Stimulated activated naive CD8-positive, alpha-beta T cell treated with anti-CD3 and anti-CD28 coated beads, Interleukin-15, amount 100 ng/mL, for 72 hours (primary cell): ENCODE results near the gene TMC5.
"Not testable (repeated sequence)": the region's sequence is repeated elsewhere in the genome, so short reads cannot be mapped to it uniquely, and the experiment has no call there.

Source experiments
- ATAC-seq: fragments of 150-1000 bp; cut with Tn5 transposase; 2 replicates; pipeline ENCODE4 v1.10.0; 2021; ENCODE audit warnings: mild to moderate bottlenecking, moderate library complexity
- DNase-seq, 2 donors: peaks; one replicate each; pipeline ENCODE4 v3.0.0; 2021 to 2022
- H3K27ac Mint-ChIP-seq, 2 donors: one replicate each; pipeline ENCODE4 v1.8.0; 2022; ENCODE audit warnings: mild to moderate bottlenecking in 2 of 2, mixed read lengths in 2 of 2, moderate library complexity in 2 of 2
- H3K27me3 Mint-ChIP-seq: one replicate; pipeline ENCODE4 v1.8.0; 2022; ENCODE audit warnings: mixed read lengths
- H3K4me1 Mint-ChIP-seq: one replicate; pipeline ENCODE4 v1.8.0; 2022; ENCODE audit warnings: mild to moderate bottlenecking, mixed read lengths
- H3K4me3 Mint-ChIP-seq, 2 donors: one replicate each; pipeline ENCODE4 v1.8.0; 2022; ENCODE audit warnings: mild to moderate bottlenecking in 2 of 2, mixed read lengths in 2 of 2, moderate library complexity in 1 of 2
- H3K9me3 Mint-ChIP-seq, 2 donors: one replicate each; pipeline ENCODE4 v1.8.0; 2022; ENCODE audit warnings: mixed read lengths in 2 of 2

TMC5 gene

GRCh38 chr16:19523559-19524355, 106.1 kb downstream of the TMC5 start, which contains the start of gene CCP110:
CCP110 (plus strand) TSS chr16:19523942; CDS start chr16:19527882, 3,940 bp downstream.
- DNase-seq = peak; percentile 92 to 95
- Mint-ChIP-seq H3K4me1 (peaks cover 41% of the 10 kb centered on the region), H3K9me3 (no peaks in the 10 kb centered on the region), H3K27me3 (no peaks in the 10 kb centered on the region), H3K27ac (peak within 1 kb of the TSS; percentile 89 to 96), H3K4me3 (peak within 1 kb of the TSS; percentile 89 to 99)
- peak; percentile 92 for ATAC-seq

GRCh38 chr16:19524356-19524615, 106.6 kb downstream of the TMC5 start:
- peaks cover 38% of the 10 kb centered on the region for H3K4me1 Mint-ChIP-seq
- peak overlapping the region; percentile 89 to 99 for H3K4me3 Mint-ChIP-seq
- H3K27ac Mint-ChIP-seq = peak overlapping the region; percentile 89 to 96
- no peaks in the 10 kb centered on the region for H3K9me3 Mint-ChIP-seq
- ATAC-seq (peak; percentile 1), DNase-seq (no peak)
- H3K27me3 Mint-ChIP-seq = no peaks in the 10 kb centered on the region

GRCh38 chr16:19524616-19525384, 107.1 kb downstream of the TMC5 start:
- H3K4me3 Mint-ChIP-seq = peak overlapping the region; percentile 89 to 99
- DNase-seq (peak in 1 of 2 donors; percentile 3), ATAC-seq (no peak)
- H3K27ac Mint-ChIP-seq = peak overlapping the region; percentile 89 to 96
- no peaks in the 10 kb centered on the region for H3K9me3 Mint-ChIP-seq
- H3K4me1 Mint-ChIP-seq = peaks cover 37% of the 10 kb centered on the region
- no peaks in the 10 kb centered on the region for H3K27me3 Mint-ChIP-seq

GRCh38 chr16:19525385-19525723, 107.7 kb downstream of the TMC5 start:
- Mint-ChIP-seq H3K4me3 (peak overlapping the region; percentile 89 to 99), H3K4me1 (peaks cover 32% of the 10 kb centered on the region), H3K27me3 (no peaks in the 10 kb centered on the region), H3K27ac (peak overlapping the region in 1 of 2 donors; percentile 15), H3K9me3 (no peaks in the 10 kb centered on the region)
- ATAC-seq (no peak), DNase-seq (no peak)

DNA sequence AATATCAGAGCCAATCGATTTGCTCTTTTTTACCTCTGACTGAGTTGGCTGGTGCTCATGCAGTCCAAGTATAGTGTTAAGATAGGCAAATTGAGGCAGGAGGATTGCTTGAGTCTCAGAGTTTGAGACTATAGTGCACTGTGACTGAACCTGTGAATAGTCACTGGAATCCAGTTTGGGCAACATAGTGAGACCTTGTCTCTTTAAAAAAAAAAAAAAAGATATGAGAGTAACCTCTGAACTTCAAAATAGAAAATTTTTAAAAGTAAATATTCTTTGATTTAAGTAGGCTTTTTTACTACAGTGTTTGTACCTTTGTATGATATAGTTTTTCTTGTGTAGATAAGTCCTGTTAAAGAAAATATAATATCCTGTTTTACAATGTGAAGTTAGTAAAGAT, 109.5 kb downstream of the TMC5 start:
- H3K4me3 Mint-ChIP-seq = no peak overlapping the region

DNA sequence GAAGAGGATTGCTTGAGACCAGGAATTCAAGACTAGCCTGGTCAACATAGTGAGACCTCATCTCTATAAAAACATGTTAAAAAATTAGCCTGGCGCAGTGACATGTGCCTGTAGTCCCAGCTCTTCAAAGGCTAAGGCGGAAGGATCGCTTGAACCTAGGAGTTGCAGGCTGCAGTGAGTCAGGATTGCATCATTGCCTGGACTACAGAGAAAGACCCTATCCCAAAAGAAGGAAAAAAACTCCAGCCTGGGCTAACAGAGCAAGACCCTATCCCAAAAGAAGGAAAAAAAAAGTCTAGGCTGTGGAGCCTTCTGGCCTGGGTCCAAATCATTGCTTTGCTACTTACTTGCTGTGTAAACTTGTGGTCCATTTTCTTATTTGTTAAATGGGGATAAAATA, 111.0 kb downstream of the TMC5 start:
- ATAC-seq (no peak), DNase-seq (no peak)
- Mint-ChIP-seq H3K9me3 (no peaks in the 10 kb centered on the region), H3K27ac (no peak overlapping the region), H3K27me3 (no peaks in the 10 kb centered on the region), H3K4me3 (no peak overlapping the region), H3K4me1 (peaks cover 18% of the 10 kb centered on the region)

More for the DNA sequence above, 109.5 kb downstream of the TMC5 start:
- Mint-ChIP-seq H3K27me3 (no peaks in the 10 kb centered on the region), H3K9me3 (no peaks in the 10 kb centered on the region), H3K4me1 (peaks cover 24% of the 10 kb centered on the region), H3K27ac (no peak overlapping the region)
- ATAC-seq (no peak), DNase-seq (no peak)

- Mint-ChIP-seq H3K9me3 (no peaks in the 10 kb centered on the region), H3K4me1 (no peaks in the 10 kb centered on the region), H3K27ac (no peak overlapping the region), H3K4me3 (no peak overlapping the region), H3K27me3 (no peaks in the 10 kb centered on the region)
- DNase-seq (no peak), ATAC-seq (no peak)
Observed at GRCh38 chr16:19532601-19533000, 114.9 kb downstream of the TMC5 start.

DNA sequence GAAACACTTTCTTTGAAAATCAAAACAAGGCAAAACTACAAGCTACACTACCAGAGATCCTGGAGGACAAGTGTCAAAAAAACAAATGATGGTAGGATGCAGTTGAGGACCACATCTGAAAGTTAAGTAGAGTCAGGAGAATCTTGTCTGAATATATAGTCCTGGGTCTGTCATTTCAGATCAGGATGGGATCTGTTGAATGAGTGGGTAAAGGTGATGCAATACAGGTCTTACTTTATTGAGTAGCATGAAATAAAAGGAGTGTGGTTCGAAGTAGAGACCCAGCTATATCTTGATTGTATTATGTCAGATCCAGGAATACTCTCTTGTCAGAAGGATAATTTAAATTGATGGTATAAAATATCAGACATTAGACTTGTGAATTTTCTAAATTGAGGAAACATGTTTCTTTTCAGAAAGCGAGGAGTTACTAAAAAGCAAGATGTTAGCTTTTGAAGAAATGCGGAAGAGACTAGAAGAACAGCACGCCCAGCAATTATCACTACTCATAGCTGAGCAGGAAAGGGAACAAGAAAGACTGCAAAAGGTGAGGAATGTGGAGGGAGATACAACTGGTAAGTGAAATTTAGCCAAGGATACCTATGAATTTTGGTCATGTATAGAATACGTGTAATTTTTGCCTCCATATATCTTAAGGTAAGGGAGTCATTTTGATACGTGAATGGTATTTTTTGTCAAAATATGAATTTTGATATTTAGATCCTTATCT, 122.7 kb downstream of the TMC5 start:
- ATAC-seq (no peak), DNase-seq (no peak)
- Mint-ChIP-seq H3K27ac (peak overlapping the region in 1 of 2 donors; percentile 71), H3K4me1 (no peaks in the 10 kb centered on the region), H3K9me3 (no peaks in the 10 kb centered on the region), H3K27me3 (no peaks in the 10 kb centered on the region), H3K4me3 (no peak overlapping the region)

DNA sequence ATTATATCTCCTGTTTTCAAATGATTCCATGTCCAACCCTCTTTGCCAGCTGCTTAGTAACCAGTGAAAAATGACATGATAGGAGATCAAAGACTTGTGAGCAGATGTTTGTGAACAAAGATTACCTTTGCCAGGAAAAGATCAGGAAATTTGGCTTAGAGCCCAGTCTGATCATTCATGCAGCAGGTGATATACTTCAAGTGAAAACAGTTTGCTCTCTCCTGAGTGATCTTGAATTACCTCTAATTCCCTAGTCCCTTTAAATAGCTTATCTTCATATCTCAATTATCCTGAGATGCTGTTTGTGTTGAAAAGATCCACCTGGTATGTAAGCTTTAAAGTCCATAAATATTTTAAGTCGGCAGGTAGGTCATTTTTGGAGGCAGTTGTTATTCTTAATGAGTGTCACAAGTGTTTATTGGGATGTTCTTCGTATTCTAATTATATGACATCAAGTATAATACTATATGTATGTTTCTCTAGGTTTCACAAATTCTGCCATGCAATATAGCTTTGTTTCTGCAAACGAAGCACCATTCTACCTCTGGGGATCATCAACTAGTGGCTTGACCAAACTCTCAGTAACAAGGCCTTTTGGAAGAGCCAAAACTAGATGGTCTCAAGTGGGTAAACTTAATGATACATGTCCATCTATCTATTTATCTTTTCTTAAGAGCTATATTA, 124.6 kb downstream of the TMC5 start:
- H3K4me3 Mint-ChIP-seq = no peak overlapping the region
- no peaks in the 10 kb centered on the region for H3K9me3 Mint-ChIP-seq
- DNase-seq (no peak), ATAC-seq (no peak)
- no peak overlapping the region for H3K27ac Mint-ChIP-seq
- H3K4me1 Mint-ChIP-seq = no peaks in the 10 kb centered on the region
- no peaks in the 10 kb centered on the region for H3K27me3 Mint-ChIP-seq

GRCh38 chr16:19543278-19543996, 125.8 kb downstream of the TMC5 start:
- H3K9me3 Mint-ChIP-seq, ATAC-seq, H3K4me3 Mint-ChIP-seq, H3K27me3 Mint-ChIP-seq, H3K4me1 Mint-ChIP-seq, DNase-seq, H3K27ac Mint-ChIP-seq: not testable (repeated sequence)

DNA sequence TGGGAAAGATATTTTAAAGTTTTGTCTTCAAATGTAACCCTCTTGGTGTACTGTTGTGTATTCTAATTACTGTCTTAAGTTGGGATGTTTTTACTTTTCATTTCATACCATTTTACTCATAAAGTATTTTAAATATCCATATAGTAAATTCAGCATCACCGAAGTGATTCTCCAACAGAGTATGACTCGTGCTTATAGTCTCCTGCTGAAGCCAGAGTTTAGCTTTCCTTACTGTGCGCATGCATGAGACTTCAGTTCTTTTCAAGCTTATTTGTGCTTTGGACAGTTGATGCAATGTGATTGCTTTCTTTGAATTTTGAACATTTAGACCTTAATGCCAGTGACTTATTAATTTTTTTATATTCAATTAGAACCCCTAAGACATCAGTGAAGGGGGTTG, 130.5 kb downstream of the TMC5 start:
- no peak for DNase-seq
- H3K27me3 Mint-ChIP-seq = no peaks in the 10 kb centered on the region
- no peaks in the 10 kb centered on the region for H3K9me3 Mint-ChIP-seq
- no peak overlapping the region for H3K27ac Mint-ChIP-seq
- ATAC-seq = no peak
- H3K4me3 Mint-ChIP-seq = no peak overlapping the region
- H3K4me1 Mint-ChIP-seq = no peaks in the 10 kb centered on the region
